ENCODE data around the gene NUMBL.

The NUMBL gene

GRCh38 chr19:40623403-40624251 lies 66.8 kb downstream of the NUMBL start:
- Histone ChIP-seq H3K9me3 (no peaks in the 10 kb centered on the region), H3K4me3 (ENCODE audit: low read depth in 1 of 2, low read length in 1 of 2) (no peak overlapping the region), H3K4me1 (ENCODE audit: control insufficient read depth in 1 of 2, insufficient read depth in 1 of 2, low read depth in 1 of 2, low read length in 1 of 2) (no peaks in the 10 kb centered on the region), H3K27me3 (no peaks in the 10 kb centered on the region), H3K27ac (no peak overlapping the region), H3K36me3 (no peaks in the 10 kb centered on the region)
- TF ChIP-seq, protein P1, sequence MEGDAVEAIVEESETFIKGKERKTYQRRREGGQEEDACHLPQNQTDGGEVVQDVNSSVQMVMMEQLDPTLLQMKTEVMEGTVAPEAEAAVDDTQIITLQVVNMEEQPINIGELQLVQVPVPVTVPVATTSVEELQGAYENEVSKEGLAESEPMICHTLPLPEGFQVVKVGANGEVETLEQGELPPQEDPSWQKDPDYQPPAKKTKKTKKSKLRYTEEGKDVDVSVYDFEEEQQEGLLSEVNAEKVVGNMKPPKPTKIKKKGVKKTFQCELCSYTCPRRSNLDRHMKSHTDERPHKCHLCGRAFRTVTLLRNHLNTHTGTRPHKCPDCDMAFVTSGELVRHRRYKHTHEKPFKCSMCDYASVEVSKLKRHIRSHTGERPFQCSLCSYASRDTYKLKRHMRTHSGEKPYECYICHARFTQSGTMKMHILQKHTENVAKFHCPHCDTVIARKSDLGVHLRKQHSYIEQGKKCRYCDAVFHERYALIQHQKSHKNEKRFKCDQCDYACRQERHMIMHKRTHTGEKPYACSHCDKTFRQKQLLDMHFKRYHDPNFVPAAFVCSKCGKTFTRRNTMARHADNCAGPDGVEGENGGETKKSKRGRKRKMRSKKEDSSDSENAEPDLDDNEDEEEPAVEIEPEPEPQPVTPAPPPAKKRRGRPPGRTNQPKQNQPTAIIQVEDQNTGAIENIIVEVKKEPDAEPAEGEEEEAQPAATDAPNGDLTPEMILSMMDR (IDR thresholded peaks at IDR 0.05) = no peak

DNA sequence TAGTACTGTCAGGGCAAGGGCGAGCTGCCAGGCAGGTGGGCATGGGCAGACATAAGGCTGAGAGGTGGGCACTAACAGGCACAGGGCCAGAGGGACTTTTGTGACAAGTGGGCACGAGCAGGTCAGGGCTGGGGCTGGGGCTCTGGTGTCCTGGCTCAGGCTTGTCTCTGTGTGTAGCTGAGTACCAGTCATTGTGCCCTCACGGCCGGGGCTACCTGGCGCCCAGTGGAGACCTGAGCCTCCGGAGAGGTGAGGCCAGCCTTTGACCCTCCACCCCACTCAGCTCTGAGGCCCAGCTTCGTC lies 67.7 kb downstream of the NUMBL start:
- Histone ChIP-seq H3K36me3 (no peaks in the 10 kb centered on the region), H3K4me1 (ENCODE audit: control insufficient read depth in 1 of 2, insufficient read depth in 1 of 2, low read depth in 1 of 2, low read length in 1 of 2) (no peaks in the 10 kb centered on the region), H3K9me3 (no peaks in the 10 kb centered on the region), H3K27ac (no peak overlapping the region), H3K4me3 (ENCODE audit: low read depth in 1 of 2, low read length in 1 of 2) (no peak overlapping the region), H3K27me3 (no peaks in the 10 kb centered on the region)
- TF ChIP-seq, protein P1 (IDR thresholded peaks at IDR 0.05) = no peak

- Histone ChIP-seq H3K4me3 (ENCODE audit: low read depth in 1 of 2, low read length in 1 of 2) (no peak overlapping the region), H3K36me3 (no peaks in the 10 kb centered on the region), H3K4me1 (ENCODE audit: control insufficient read depth in 1 of 2, insufficient read depth in 1 of 2, low read depth in 1 of 2, low read length in 1 of 2) (no peaks in the 10 kb centered on the region), H3K9me3 (no peaks in the 10 kb centered on the region), H3K27me3 (peaks cover 2% of the 10 kb centered on the region), H3K27ac (no peak overlapping the region)
- TF ChIP-seq, protein P1 (IDR thresholded peaks at IDR 0.05) = no peak
These were observed 68.3 kb downstream of the NUMBL start for GRCh38 chr19:40621966-40622772.

- no peaks in the 10 kb centered on the region for H3K9me3 ChIP-seq
- TF ChIP-seq, protein P1 (IDR thresholded peaks at IDR 0.05) = no peak
- no peak overlapping the region for H3K27ac ChIP-seq
- no peak overlapping the region for H3K4me3 ChIP-seq (ENCODE audit: low read depth in 1 of 2, low read length in 1 of 2)
- peaks cover 10% of the 10 kb centered on the region for H3K27me3 ChIP-seq
- H3K36me3 ChIP-seq = no peaks in the 10 kb centered on the region
- no peaks in the 10 kb centered on the region for H3K4me1 ChIP-seq (ENCODE audit: control insufficient read depth in 1 of 2, insufficient read depth in 1 of 2, low read depth in 1 of 2, low read length in 1 of 2)
These were observed 69.2 kb downstream of the NUMBL start for GRCh38 chr19:40621283-40621682.

GRCh38 chr19:40620161-40620485 lies 70.3 kb downstream of the NUMBL start:
- Histone ChIP-seq H3K4me1 (ENCODE audit: control insufficient read depth in 1 of 2, insufficient read depth in 1 of 2, low read depth in 1 of 2, low read length in 1 of 2) (no peaks in the 10 kb centered on the region), H3K9me3 (no peaks in the 10 kb centered on the region), H3K27me3 (peaks cover 21% of the 10 kb centered on the region), H3K27ac (no peak overlapping the region), H3K36me3 (no peaks in the 10 kb centered on the region), H3K4me3 (ENCODE audit: low read depth in 1 of 2, low read length in 1 of 2) (no peak overlapping the region)
- TF ChIP-seq, protein P1 (IDR thresholded peaks at IDR 0.05) = no peak
